ENCODE measurements around the gene C1S. TPM values are rescaled to one million over a fixed set of nuclear protein-coding genes. Genes with fewer than 3 reads are reported as not detected.

Gene C1S
- total and polyA plus RNA-seq, 2 donors (not counting 3 experiments of a cell fraction or from before 2014, with no cell fraction given) = 0.32 to 0.38 TPM

GRCh38 chr12:7112041-7112440 is 51.5 kb downstream of the C1S start:
- POLR2A ChIA-PET = no interaction called here
- H3K9me1 ChIP-seq (replicated peaks; ENCODE audit: control insufficient read depth, extremely low read depth, insufficient read depth, low read length) = no peaks in the 10 kb centered on the region
- DNase-seq (ENCODE audit: low read depth, low spot score) = no peak

More at GRCh38 chr12:7112041-7112440, 51.5 kb downstream of the C1S start:
- intact Hi-C loops (cut with micrococcal nuclease) (no loop called here), dilution Hi-C loops (cut with MboI; ENCODE audit: extremely low pct_ligation_motif_present, low sequenced_read_pairs) (no loop called here)
- H4K20me1 ChIP-seq (replicated peaks; ENCODE audit: control insufficient read depth, extremely low read depth, insufficient read depth, low read length) = no peaks in the 10 kb centered on the region
- H3K4me1 ChIP-seq (ENCODE audit: control insufficient read depth, extremely low read depth, insufficient read depth, low read length) = peaks cover 8% of the 10 kb centered on the region
- H3K27ac ChIP-seq (ENCODE audit: insufficient read depth, low read depth, low read length) = no peak overlapping the region
- H3K9me3 ChIP-seq (replicated peaks; ENCODE audit: control insufficient read depth, insufficient read depth, low read length) = no peaks in the 10 kb centered on the region
- H3K4me3 ChIP-seq (replicated peaks in 1 of 3; ENCODE audit: insufficient read depth in 1 of 3, low read depth in 1 of 3, low read length in 3 of 3) = no peak overlapping the region
- H3K4me2 ChIP-seq (ENCODE audit: insufficient read depth, low read length) = no peak overlapping the region
- no peak overlapping the region for H3K9ac ChIP-seq (replicated peaks; ENCODE audit: extremely low read depth, insufficient read depth, low read length)
- H2AFZ ChIP-seq (ENCODE audit: low read depth, low read length) = no peak overlapping the region
- no TSS peak for BruUV-seq (replicated peaks)
- H3K79me2 ChIP-seq (ENCODE audit: control insufficient read depth, insufficient read depth, low read length) = no peaks in the 10 kb centered on the region
- no peaks in the 10 kb centered on the region for H3K27me3 ChIP-seq (ENCODE audit: control insufficient read depth in 2 of 2, insufficient read depth in 2 of 2, low read length in 2 of 2)
- TF ChIP-seq MAX (IDR thresholded peaks at IDR 0.05; ENCODE audit: insufficient read depth, insufficient read length) (no peak), POLR2A (IDR thresholded peaks at IDR 0.05; ENCODE audit: low read depth, low read length) (no peak), CTCF (IDR thresholded peaks at IDR 0.05; ENCODE audit: extremely low read depth in 1 of 2, insufficient read depth in 1 of 2, low read depth in 1 of 2, low read length in 2 of 2) (no peak), MYC (IDR thresholded peaks at IDR 0.05; ENCODE audit: low read depth, low read length) (no peak), GATA2 (IDR thresholded peaks at IDR 0.05; ENCODE audit: insufficient read depth, insufficient read length, low read depth, low read length) (no peak), EZH2 (IDR thresholded peaks at IDR 0.05; ENCODE audit: borderline replicate concordance, low read depth, low read length, severe bottlenecking) (no peak), JUN (IDR thresholded peaks at IDR 0.05; ENCODE audit: borderline replicate concordance, insufficient read depth, insufficient read length, low read depth) (no peak), POLR2AphosphoS5 (IDR thresholded peaks at IDR 0.05; ENCODE audit: insufficient read depth, low read depth, low read length) (no peak), FOS (IDR thresholded peaks at IDR 0.05; ENCODE audit: borderline replicate concordance, insufficient read depth, low read length) (no peak)
- no peaks in the 10 kb centered on the region for H3K36me3 ChIP-seq (ENCODE audit: control insufficient read depth in 2 of 2, extremely low read depth in 1 of 2, insufficient read depth in 2 of 2, low read length in 2 of 2)
- CTCF ChIA-PET = interaction anchor here (0.8 to 6.5 kb wide), 9 partner anchors 8 to 243 kb away, joined by 3 to 73 read pairs (median 3); partner anchors contain the start of genes C12orf57 and RNU7-1
- no peak for FAIRE-seq

Measured in endothelial cell of umbilical vein (primary cell).